Ascending aorta (tissue), 2 donors: ENCODE data around the gene MRPS16. TPM values are rescaled to one million over a fixed set of nuclear protein-coding genes. Genes with fewer than 3 reads are reported as not detected.

Source experiments
- DNase-seq, 2 donors: peaks; one replicate each; pipeline ENCODE4 v3.0.0-alpha.2; 2019; ENCODE audit warnings: low spot score in 2 of 2
- H3K27ac ChIP-seq, 2 donors: fragments of 200-600 bp; sonication (generic); one replicate each; pipeline ENCODE4 v1.5.1; 2016 to 2017; ENCODE audit warnings: mild to moderate bottlenecking in 1 of 2
- H3K27me3 ChIP-seq: fragments of 200-600 bp; sonication (generic); one replicate; pipeline ENCODE4 v1.5.1; 2017
- H3K36me3 ChIP-seq, 2 donors: fragments of 200-600 bp; sonication (generic); one replicate each; pipeline ENCODE4 v1.5.1; 2016
- H3K4me1 ChIP-seq, 2 donors: fragments of 200-600 bp; sonication (generic); one replicate each; pipeline ENCODE4 v1.5.1; 2016 to 2017; ENCODE audit warnings: mild to moderate bottlenecking in 1 of 2
- H3K4me3 ChIP-seq, 2 donors: fragments of 200-600 bp; sonication (generic); one replicate each; pipeline ENCODE4 v1.5.1; 2016 to 2017; ENCODE audit warnings: mild to moderate bottlenecking in 1 of 2
- H3K9me3 ChIP-seq, 2 donors: fragments of 200-600 bp; sonication (generic); one replicate each; pipeline ENCODE4 v1.5.1; 2016
- intact Hi-C: fragments of 100-400 bp; cut with DNase I; formaldehyde crosslinking; loops from one replicate; pipeline ENCODE4 v1.15.1; 2023
- total RNA-seq: library from RNA; depleted of rRNA; stranded (reverse); fragments of >200 nt; gene quantifications from one replicate; pipeline ENCODE4 v1.1.0, GENCODE V29; 2016
- TF ChIP-seq, protein P1 (sequence below), 3 experiments: fragments of 200-600 bp in 2 of 3; fragments of 450-650 bp in 1 of 3; sonication (generic) in 2 of 3; IDR thresholded peaks; one replicate each; pipeline ENCODE4 v1.5.1; 2016 to 2019; ENCODE audit warnings: antibody characterized with exemption in 3 of 3, mild to moderate bottlenecking in 1 of 3, moderate library complexity in 1 of 3

The MRPS16 gene
- total RNA-seq: 44.5 TPM

- intact Hi-C loops: loop anchor here (2.0 to 5.0 kb wide), 2 partner anchors 156 to 245 kb away; partner anchors contain the start of genes P4HA1 and PPP3CB
- TF ChIP-seq, protein P1, sequence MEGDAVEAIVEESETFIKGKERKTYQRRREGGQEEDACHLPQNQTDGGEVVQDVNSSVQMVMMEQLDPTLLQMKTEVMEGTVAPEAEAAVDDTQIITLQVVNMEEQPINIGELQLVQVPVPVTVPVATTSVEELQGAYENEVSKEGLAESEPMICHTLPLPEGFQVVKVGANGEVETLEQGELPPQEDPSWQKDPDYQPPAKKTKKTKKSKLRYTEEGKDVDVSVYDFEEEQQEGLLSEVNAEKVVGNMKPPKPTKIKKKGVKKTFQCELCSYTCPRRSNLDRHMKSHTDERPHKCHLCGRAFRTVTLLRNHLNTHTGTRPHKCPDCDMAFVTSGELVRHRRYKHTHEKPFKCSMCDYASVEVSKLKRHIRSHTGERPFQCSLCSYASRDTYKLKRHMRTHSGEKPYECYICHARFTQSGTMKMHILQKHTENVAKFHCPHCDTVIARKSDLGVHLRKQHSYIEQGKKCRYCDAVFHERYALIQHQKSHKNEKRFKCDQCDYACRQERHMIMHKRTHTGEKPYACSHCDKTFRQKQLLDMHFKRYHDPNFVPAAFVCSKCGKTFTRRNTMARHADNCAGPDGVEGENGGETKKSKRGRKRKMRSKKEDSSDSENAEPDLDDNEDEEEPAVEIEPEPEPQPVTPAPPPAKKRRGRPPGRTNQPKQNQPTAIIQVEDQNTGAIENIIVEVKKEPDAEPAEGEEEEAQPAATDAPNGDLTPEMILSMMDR (IDR thresholded peaks at IDR 0.05): no peak
These were observed at the start of gene MRPS16 for GRCh38 chr10:73252445-73253224. MRPS16 (minus strand) TSS chr10:73252644; CDS start chr10:73252482, 162 bp downstream.

GRCh38 chr10:73296946-73297345 is 44.5 kb upstream of the MRPS16 start:
- no peaks in the 10 kb centered on the region for H3K9me3 ChIP-seq
- no peaks in the 10 kb centered on the region for H3K27me3 ChIP-seq
- no peak overlapping the region for H3K27ac ChIP-seq
- no peak overlapping the region for H3K4me3 ChIP-seq
- TF ChIP-seq, protein P1 (IDR thresholded peaks at IDR 0.05): no peak
- DNase-seq: no peak
- no peaks in the 10 kb centered on the region for H3K36me3 ChIP-seq
- intact Hi-C loops: no loop called here
- H3K4me1 ChIP-seq: no peaks in the 10 kb centered on the region

More at GRCh38 chr10:73252445-73253224, at the start of gene MRPS16:
- peak; percentile 88 to 98 for DNase-seq
- Histone ChIP-seq H3K4me1 (peaks cover 7 to 17% of the 10 kb centered on the region in 2 donors), H3K27ac (peak within 1 kb of the TSS; percentile 91 to 92), H3K4me3 (peak within 1 kb of the TSS; percentile 74 to 89), H3K27me3 (no peaks in the 10 kb centered on the region), H3K36me3 (peaks cover 0 to 11% of the 10 kb centered on the region in 2 donors), H3K9me3 (no peaks in the 10 kb centered on the region)

- DNase-seq: no peak
- TF ChIP-seq, protein P1 (IDR thresholded peaks at IDR 0.05): no peak
- no peak overlapping the region for H3K27ac ChIP-seq
- intact Hi-C loops: no loop called here
- H3K4me1 ChIP-seq: no peaks in the 10 kb centered on the region
- H3K9me3 ChIP-seq: no peaks in the 10 kb centered on the region
- H3K27me3 ChIP-seq: no peaks in the 10 kb centered on the region
- H3K36me3 ChIP-seq: no peaks in the 10 kb centered on the region
- no peak overlapping the region for H3K4me3 ChIP-seq
These were observed 41.0 kb upstream of the MRPS16 start for GRCh38 chr10:73293461-73293860.

DNA sequence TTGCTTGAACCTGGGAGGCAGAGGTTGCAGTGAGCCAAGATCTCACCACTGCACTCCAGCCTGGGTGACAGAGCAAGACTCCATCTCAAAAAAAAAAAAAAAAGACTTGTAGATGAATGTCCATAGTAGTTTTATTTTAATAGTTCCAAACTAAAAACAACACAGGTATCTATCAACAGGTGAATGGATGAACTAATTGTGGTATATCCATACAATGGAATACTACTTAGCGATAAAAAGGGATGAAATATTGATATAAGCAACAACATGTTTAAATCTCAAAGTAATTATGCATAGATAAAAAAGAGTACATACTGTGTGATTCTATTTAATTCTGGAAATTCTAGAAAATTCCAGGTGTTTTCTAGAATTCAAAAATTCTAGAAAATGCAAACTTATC is 37.5 kb upstream of the MRPS16 start:
- intact Hi-C loops: no loop called here

DNA sequence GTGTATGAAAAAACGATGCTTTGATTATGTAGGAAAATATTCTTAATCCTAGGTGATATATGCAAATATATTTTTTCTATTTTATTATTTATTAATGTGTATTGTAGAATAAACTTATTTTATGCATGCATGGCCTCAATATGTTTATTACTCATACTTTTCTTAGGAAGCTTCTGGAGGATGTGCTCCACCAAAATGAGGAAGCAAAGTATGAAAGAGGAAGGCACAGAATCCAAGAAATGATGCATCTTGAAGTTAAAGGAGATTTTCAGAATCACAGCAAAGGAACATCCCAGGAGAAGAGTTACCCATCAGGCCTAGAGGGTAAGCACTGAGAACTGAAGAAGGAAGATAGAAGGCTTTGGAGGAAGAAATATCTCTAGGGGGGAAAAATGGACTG is 35.0 kb upstream of the MRPS16 start:
- intact Hi-C loops: no loop called here

More for the DNA sequence above, 37.5 kb upstream of the MRPS16 start:
- H3K4me1 ChIP-seq: no peaks in the 10 kb centered on the region
- H3K27ac ChIP-seq: no peak overlapping the region
- no peaks in the 10 kb centered on the region for H3K36me3 ChIP-seq
- H3K27me3 ChIP-seq: no peaks in the 10 kb centered on the region
- DNase-seq: no peak
- no peaks in the 10 kb centered on the region for H3K9me3 ChIP-seq
- no peak overlapping the region for H3K4me3 ChIP-seq
- TF ChIP-seq, protein P1 (IDR thresholded peaks at IDR 0.05): no peak

More for the DNA sequence above, 35.0 kb upstream of the MRPS16 start:
- no peaks in the 10 kb centered on the region for H3K27me3 ChIP-seq
- H3K9me3 ChIP-seq: no peaks in the 10 kb centered on the region
- TF ChIP-seq, protein P1 (IDR thresholded peaks at IDR 0.05): no peak
- H3K27ac ChIP-seq: no peak overlapping the region
- H3K4me1 ChIP-seq: no peaks in the 10 kb centered on the region
- no peak for DNase-seq
- no peak overlapping the region for H3K4me3 ChIP-seq
- H3K36me3 ChIP-seq: no peaks in the 10 kb centered on the region
